Activated T-cell treated with anti-CD3 and anti-CD28 coated beads for 48 hours (primary cell): ENCODE results near the gene DAB1.

Source experiments
- DNase-seq: peaks from one replicate; pipeline ENCODE4 v3.0.0-alpha.2; 2020; ENCODE audit warnings: low read depth

DAB1 gene

GRCh38 chr1:57423656-57424211 lies at the start of gene DAB1:
Gene DAB1, minus strand, starts transcription at chr1:57424060. Its CDS starts 133,030 bp downstream, at chr1:57291030.
- no peak for DNase-seq

DNA sequence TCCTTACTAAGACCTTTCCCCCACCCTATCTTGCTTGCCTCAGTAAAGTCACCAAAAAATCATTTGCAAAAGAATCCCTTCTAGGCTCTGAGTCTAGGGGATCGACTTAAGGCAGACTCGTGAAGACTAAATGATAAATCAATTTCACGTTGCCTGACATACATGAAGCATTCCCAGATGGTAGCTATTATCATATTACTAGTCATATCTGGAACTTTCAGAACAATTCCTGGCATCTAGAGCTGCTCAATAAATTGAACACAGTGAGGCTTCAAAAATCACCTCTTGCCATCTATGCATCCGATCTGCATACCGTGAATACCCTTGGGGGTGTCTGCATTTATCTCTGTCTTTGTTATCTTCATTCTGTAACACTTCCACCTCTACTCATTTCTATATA lies 49.6 kb upstream of the DAB1 start:
- DNase-seq, result no peak

DNA sequence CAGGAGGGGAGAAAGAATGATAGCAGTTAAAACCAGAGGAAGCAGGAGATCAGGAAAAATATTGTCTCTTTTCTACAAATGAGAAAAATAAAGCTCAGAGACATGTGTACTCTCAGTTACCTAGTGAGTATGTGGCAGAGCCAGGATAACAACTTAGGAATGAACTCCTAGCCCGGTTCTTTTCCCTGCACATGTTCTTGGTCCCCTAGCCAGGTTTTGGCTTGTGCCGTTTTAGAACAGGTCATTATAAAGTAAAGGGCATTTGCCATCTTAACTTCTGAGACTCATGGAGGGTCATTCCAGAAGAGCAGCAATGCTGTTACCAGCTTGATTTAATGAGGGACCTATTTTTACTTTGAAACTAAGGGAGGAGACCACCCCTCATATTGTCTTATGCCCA lies 48.1 kb upstream of the DAB1 start:
- DNase-seq, result no peak

- no peak for DNase-seq
Observed at GRCh38 chr1:57470036-57470435, 46.2 kb upstream of the DAB1 start.

DNA sequence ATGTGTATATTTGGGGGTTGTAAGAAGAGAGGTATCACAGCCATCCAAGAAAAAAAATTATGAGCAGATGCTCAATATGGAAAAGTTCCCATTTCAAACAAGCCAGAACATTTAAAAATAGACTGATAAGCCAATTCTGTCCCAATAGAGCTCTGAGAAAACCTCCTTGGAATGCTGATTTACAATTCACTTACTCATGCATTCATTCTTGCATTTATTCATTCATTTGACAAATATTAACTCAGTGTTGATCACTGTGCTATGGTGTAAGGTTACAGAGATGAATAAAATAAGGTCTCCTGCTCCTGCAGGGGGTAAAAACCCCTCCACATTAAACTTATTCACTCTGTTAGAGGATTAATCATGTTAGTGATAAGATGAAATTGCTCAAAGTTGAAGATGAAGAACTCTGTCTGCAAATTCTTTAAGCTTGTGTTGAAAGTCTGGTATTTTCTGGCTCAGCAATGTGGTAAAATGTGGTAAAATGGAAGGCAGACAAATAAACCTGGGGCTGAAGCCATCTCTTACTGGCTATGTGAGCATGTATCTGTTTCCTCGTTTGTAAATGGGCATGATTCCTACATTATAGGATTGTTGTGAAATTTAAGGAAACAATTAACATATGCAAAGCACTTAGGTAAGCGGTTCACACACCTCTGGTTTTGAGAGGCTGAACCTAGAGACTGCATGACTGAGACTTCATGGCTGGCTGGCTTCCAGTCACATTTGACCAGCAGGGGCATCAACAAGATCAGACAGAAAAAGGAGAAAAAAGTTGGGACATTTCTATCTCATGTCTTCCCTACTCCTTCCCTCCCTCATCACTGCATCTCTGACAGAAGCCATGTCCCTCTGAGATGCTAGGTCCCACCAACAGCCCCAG lies 45.0 kb upstream of the DAB1 start:
- DNase-seq, result no peak

DNA sequence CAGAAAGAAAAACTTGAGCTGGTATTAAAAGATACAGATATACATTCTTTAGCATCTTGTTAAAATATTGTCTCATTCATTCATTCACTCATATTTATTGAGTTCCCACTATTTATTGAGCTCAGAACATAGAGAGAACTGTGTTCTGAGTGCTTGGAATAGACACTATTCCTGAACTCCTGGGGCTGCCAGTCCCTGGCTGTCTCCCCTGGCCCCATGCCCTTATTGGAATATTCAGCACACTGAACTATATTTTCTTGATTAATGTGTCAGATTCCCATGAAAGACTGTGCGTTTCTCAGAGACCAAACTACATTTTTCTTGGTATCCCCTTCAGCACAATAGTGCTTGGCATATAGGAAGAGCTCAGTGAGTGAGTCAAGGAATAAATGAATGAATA lies 44.0 kb upstream of the DAB1 start:
- no peak for DNase-seq

DNA sequence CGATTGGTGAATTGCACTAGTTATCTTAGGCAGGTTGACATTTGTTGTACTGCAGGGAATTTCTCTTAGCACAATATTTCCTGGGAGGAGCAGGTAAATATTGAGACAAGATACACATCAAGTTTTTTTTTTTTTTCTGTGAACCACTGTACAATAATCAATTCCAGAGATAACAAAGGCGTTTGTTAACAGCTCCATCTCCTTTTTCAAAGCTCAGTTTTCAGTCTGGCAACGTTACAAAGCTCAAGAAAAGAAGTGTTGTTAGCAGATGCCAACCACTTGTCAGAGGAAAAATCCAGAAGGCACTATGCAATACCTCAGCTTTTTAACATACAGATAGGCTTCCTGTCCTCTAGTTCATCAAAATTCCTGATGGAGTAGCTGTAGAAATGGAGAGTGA lies 40.9 kb upstream of the DAB1 start:
- DNase-seq, result no peak

DNA sequence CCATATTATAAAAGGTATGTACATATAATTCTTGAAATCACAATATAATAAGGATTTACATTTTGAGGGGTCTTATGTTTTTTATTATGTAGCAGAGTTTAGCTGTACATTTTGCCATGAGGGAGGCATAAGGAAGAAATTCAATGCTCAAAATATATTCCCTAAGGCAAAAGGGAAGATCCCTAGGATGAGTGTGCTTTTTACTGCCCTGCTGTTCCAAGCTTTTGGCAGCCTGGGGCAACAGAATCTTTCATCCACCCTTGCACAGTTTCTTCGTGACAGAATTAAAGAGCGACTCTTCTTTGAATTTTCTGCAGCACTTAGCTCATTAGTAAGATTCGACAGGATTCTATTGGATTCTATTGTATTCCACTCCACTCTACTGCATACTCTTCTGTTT lies 39.5 kb upstream of the DAB1 start:
- DNase-seq, result no peak

DNA sequence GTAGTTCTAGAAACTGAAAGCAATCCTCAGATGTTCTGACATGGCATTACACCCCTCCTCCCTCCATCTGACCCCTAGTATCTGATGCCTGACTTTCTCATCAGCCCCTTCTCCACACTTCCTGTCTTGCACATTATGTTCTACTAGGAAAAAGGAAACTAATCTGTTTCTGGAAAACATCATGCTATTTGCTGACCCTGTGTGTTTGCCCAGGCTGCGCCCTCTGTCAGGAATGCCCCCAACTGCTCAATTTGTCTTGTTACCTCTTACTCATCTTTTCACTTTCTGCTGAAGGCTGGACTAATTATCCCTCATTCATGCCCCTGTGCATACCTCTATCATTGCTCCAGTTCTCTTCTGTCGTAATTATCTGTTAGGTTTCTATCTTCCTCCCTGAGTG lies 37.5 kb upstream of the DAB1 start:
- DNase-seq, result no peak

DNA sequence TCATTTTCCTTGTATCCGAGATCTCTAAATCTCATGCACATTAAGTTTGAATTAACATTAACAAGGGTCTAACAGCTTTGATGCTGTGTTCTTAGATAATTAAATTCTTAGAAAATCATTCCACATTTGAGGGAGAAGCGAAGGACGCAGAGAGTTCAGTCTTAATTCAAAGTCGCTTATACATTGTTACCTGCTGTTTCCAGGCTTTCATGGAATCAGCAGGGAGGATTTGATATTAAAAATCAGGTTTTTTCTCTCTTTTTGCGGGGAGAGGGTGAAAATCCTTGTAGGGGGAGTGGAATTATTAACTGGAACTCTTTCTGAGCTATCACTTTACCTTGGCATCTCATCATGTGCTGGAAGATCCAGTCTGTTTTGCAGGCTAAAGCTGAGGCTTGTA lies 27.7 kb upstream of the DAB1 start:
- DNase-seq, result no peak

- no peak for DNase-seq
Observed at GRCh38 chr1:57450981-57451380, 27.1 kb upstream of the DAB1 start.

- DNase-seq, result no peak
Observed at GRCh38 chr1:57447551-57447950, 23.7 kb upstream of the DAB1 start.

DNA sequence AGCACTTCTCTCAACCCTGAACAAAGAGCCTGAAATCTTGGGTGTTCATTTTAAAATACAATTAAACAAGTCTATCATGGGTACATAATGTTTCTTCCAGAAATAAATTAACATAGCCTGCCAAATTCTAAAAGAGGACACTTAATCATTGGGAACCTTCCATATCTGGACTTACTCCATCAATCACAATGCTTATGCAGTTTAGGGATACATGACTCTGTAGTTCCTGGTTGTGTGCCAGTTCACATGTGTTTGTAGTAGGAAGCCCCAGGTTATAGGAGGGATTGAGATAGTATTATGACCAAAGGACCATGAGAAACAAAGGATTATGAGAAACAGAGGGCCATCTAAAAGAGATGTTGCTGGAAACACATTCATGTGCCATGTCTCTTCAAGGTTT lies 19.1 kb upstream of the DAB1 start:
- no peak for DNase-seq

DNA sequence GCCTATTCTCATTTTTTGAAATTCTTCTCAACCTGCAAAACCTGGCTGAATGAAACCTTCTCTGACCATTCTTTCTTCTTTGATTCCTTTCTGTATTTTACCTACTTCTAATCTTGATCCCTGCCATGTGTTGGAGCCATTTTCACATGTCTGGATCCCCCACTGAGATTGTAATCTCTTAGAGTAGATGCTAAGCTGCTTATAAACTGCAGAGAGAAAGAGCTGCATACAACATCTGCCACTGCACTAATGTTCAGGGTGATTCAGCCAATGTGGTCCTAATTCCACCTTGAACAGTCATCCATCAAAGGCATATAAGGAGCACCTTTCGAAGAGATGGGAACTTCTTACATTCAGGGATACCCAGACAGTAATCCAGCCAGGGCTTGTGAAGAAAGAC lies 16.2 kb upstream of the DAB1 start:
- no peak for DNase-seq

DNA sequence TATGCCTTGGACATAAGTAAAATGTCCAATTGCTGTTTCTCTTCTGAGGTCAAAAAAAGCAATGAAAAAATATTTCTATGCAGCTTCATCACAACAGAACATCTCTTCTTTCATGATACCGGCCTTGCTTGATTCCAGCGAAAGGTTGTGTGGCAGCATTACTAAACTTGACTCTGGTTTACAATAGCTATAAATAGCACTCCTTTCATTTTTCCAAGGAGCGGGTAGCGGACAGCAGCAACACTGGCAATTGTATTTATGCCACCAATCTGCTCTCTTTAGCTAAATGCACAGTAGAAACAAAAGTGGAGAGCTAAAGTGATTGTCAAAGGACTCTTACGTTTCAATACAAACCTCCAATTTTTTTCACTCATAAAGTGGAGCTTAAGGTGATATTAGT lies 7.5 kb upstream of the DAB1 start:
- DNase-seq, result no peak

- no peak for DNase-seq
Observed at GRCh38 chr1:57424231-57425027, 569 bp upstream of the DAB1 start.

DNA sequence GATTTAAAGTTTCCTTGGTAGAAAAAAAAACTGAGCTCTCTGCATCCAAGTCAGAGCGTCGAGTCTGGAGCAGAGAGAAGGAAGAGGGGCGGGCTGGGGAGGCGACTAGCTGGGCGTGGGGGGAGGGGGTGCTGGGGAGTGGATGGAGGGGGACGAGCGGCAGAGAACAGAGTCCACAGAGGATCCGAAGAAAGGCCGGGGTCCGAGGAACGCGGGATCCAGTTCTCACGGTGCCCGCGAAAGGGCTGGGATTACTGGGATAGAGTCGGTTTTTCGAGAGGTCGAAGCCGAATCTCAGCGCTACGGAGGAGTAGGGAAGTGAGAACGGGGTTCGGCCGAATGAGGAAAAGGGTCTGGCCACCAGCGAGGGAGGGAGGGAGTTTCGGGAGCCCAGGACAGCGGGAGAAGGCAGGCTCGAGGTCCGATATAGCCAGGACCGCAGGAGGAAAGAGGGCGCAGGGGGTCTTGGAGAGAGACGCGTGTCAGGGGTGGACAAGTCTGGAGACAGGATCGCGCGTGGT lies 665 bp downstream of the DAB1 start:
- no peak for DNase-seq

- DNase-seq, result no peak
Observed at GRCh38 chr1:57422271-57423134, 1.4 kb downstream of the DAB1 start.

DNA sequence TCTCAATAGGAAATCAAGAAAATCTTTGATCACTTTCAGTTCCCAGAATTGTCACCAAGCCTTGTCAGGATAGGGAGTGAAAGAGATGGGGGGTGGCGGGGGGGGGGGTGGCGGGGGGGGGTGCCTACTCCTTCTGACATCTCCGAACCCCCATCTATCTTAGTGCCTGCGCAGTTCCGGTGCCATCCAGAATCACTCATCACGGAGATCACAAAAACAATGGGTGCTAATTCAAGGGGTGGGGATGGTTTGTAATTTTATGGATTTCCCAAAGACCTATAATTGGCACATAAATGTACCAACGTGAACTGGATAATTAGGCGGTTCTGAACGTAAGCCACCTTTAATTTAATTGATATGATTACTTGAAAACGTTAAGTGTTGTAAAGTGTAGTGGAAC lies 2.1 kb downstream of the DAB1 start:
- no peak for DNase-seq

DNA sequence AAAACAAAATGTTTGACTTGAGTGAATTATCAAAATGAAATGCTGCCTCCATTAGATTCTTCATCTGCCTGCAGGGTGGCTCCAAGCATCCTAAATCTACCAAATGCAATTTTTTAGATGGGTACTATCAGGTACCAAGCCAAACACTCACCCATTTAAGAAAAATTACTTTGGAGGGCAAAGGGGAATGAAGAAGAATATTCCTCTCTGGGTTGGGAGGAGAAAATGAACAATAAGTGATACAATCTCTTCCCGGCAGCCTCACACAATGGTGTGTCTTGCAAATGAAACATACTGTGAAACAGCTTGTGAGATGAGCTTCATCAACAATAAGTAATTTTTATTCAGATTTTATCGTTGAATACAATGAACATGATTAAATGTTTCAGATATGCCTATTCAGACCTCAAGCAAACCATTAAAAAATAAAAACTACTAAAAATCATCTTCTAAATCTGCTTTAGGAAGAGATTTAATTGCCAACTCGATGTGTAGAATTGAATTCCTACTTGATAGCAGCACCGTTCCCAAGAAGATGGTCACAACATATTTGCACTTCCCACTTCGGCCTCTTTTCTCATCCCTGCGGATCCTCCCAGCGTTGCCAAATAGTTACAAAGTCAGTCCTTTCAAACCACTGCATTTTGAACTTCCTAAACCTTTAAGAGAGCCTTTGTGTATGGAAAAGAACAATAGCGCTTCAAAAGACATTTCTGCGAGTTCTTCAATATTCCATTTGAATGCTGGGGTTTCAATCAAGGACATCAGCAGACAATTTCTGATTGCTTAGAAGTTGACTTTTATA lies 2.7 kb downstream of the DAB1 start:
- no peak for DNase-seq

DNA sequence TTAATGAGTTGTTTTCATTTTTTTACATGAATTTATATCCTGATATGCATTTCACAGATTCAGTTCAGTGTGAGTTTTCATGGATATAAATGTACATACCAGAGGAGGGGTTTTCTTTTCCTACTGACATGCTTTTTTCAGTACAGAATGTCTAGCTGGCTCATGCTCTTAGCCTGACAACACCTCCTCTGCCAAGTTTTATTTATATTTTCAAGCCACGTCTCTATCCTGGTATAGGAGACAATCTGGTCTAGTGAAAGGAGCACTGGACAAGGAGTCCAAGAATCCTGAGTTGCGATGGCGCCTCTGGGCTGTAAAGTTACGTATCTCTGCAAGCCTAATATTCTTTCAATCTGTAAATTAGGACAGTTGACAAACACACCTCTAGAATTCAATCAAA lies 4.9 kb downstream of the DAB1 start:
- no peak for DNase-seq
